ENCODE data around the gene VPS54. TPM values are rescaled to one million over a fixed set of nuclear protein-coding genes. Genes with fewer than 3 reads are reported as not detected.
"Not testable (repeated sequence)": the region's sequence is repeated elsewhere in the genome, so short reads cannot be mapped to it uniquely, and the experiment has no call there.

The VPS54 gene
- polyA plus RNA-seq, 12 donors = 20.0 to 33.5 (median 28.1) TPM; not detected in 1

DNA sequence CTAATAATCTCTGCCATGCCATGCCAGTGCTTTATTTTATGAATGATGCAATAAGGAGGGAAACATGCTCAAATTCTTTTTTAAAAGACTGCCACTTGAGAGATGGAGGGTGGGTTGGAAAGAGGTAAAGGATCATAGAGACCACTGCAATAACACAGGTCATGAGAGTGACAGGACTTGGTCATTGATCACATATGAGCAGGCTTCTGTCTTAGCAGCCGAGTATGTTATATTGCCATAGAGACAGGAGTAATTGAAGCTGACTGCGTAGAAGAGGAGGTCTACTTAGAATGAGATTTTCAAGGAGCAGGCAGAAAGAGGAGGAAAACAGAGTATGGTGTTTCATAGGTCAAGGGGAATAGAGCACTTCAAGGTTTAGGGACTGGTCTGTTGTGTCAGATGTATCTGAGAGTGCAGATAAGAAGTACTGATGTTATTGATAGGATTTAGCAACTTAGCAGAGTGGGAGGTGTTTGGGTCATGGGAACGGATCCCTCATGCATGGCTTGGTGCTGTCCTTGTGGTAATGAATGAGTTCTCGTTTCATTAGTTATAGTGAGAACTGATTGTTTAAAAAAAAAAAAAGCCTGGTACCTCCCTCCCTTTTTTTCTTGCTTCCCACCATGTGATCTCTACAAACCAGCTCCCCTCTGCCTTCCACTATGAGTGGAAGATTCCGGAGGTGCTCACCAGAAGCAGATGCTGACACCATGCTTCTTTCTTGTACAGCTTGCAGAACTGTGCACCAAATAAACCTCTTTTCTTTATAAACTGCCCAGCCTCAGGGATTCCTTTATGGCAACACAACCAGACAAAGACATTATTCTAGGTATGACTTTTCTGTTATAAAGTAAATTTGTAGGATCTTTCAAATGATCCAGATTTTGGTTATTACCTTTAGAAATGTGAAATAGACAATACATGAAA lies 144.8 kb downstream of the VPS54 start:
- no peak for DNase-seq

DNA sequence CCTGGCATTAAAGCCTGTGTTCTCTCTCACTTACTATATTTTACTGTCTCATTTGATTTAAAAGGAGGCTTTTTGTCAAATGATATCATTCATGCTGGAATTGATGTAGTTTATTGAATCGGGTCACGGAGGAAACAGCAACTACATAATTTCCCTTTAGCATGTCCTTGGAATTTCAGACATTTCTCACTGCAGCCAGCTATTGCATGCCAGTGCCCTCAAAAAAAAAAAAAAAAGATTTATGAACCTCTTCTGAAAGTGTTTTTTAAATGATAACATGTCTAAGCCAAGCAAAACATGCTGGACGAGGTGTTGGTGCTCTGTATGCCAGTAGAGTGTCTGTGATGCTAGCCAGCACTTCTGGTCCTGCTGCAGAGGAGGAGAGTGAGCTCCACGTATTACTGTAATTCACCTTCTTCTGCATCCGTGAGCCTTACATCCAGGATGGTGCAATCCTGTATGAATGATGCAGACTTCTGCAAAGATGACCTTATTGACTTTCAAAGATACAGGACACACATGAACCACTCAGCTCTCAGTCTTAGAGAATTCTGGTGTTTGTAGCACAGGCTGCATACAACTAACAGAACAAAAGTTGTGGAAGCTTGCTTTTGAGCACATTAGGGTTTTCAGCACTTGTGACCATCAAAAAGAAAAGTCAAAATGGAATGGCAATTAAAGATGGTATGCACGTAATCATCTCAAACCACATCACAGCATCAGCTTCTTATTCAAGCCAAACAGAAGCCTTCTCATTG lies 146.5 kb downstream of the VPS54 start:
- DNase-seq = no peak

- DNase-seq = no peak
Measured at GRCh38 chr2:63871864-63872263, 147.4 kb downstream of the VPS54 start.

- no peak for DNase-seq
Measured at GRCh38 chr2:63870679-63871078, 148.5 kb downstream of the VPS54 start.

- no peak for DNase-seq
Measured at GRCh38 chr2:63866009-63866709, 153.1 kb downstream of the VPS54 start.

DNA sequence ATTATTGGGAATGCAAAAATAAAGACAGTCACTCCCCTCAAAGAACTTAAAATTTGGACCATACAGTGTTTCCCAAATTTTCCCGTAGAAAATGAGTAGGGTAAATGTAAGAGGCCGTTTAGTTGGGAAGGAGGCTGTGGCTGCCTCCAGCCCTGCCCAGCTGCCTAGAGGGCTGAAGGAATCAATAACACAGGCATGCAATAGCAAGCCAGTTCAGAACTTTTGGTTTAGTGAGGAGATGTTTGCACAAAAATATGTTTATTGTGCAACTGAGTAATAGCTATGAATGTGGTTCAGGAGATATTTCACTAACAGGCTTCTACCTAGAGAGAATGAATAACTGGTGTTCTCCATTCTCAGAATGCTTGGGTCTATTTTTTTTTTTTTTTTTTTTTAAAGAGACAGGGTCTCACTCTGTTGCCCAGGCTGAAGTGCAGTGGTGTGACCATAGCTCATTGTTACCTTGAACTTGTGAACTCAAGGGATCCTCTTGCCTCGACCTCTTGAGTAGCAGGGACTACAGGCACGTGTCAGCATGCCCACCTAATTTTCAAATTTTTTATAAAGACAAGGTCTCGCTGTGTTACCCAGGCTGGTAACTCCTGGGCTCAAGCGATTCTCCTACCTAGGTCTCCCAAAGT lies 153.9 kb downstream of the VPS54 start:
- DNase-seq = no peak

DNA sequence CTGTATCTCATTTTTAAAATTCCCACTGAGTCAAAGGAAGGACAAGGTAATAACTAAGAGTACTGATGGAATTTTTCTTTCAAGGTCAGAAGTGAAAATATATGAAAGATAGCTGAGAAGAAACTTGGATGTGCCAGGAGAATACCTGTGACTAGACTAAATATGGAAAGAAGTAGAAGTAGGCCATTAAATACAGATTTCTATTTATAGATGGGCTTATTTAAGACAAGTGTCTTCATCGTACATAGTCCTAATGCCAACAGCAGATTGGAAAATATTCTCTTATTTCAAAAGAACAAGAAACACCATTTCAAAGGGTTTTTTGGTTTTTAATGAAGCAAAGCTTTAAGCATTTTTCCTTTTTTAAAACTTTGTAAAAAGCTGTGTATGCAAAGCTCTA lies 155.5 kb downstream of the VPS54 start:
- no peak for DNase-seq

- no peak for DNase-seq
Measured at GRCh38 chr2:63862806-63863205, 156.4 kb downstream of the VPS54 start.

DNA sequence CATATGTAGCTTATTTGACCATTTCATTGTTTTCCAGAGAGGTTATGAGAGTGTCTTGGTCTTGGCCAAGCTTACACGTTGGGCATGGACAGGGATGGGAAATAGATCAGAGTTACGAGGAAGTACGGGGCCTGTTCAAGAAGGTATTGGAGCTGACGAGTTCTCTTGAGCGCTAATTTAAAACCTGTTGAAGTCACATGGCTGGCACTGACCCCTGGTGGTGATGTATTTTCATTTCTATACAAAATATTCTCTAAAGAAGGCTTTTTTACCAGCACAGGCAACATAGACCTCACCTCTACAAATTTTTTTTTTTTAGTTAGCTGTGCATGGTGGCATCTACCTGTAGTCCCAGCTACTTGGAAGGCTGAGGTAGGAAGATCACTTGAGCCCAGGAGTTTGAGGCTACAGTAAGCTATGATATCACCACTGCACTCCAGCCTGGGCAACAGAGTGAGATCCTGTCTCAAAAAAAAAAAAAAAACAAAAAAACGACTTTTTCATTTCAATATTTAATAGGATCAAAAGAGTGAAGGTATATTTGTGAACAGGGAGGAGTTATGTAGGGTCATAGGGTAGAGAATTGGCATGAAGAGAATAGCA lies 157.9 kb downstream of the VPS54 start:
- DNase-seq = peak; percentile 69

DNA sequence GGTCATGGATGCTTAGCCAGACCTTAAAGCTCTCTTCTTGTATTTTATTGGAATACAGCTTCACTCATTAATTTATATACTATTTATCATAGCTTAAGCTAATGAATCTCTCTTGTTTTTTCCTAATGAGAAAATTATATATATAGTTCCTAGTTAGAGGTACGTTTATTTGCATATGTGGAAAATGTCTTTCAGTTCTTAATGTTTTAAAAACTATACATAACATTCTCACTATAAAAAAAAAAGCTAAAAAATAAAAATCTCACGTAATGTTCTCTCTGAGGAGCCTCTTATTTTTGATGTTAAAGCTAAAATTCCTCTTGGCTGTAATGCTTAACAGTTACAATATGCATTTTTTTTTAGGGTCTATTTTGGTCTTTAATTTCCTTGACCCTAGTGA lies 160.9 kb downstream of the VPS54 start:
- DNase-seq = no peak

DNA sequence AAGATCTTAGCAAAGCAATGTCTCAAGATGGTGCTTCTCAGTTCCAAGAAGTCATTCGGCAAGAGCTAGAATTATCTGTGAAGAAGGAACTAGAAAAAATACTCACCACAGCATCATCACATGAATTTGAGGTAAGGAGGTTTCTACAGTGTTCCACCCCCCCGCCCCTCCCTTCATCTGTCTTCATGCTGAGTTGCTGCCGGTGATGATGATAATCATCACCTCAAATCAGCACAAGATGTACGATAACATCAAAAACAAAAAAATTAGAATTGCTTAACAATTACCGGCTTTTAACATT lies 163.0 kb downstream of the VPS54 start:
- no peak for DNase-seq

DNA sequence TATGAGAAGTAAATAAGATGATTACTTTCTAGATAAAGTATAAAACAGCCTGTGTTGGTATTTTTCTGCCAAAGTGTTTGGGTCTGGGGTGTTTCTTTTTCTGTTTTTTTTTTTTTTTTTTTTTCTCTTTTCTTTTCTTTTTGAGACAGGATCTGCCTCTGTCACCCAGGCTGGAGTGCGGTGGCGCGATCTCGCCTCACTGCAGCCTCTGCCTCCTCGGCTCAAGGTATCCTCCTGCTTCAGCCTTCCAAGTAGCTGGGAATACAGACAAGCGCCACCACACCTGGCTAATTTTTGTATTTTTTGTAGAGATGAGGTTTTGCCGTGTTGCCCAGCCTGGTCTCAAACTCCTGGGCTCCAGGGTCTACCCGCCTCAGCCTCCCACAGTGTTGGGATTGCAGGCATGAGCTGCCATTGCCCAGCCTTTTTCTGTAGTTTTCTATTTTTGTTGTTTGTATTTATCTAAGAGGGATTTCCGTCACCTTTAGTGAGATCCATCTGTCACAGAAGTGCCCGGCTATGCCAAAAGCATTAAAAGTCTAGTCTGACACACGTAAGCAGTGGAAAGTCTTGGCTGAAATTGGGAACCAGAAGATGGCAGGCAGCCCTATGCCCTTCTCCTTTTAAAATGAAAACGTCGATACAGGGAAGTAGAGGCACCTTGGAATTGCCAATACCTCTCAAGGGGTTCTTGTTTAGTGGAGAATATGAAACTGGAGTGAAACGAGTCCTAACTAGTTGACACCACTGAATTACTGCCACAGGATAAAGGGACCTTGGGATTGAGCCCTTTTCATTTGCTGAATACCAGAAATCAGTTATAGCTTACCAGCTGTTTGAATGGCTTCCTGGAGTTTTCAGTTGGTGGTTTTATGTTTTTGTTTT lies 163.6 kb downstream of the VPS54 start:
- no peak for DNase-seq

DNA sequence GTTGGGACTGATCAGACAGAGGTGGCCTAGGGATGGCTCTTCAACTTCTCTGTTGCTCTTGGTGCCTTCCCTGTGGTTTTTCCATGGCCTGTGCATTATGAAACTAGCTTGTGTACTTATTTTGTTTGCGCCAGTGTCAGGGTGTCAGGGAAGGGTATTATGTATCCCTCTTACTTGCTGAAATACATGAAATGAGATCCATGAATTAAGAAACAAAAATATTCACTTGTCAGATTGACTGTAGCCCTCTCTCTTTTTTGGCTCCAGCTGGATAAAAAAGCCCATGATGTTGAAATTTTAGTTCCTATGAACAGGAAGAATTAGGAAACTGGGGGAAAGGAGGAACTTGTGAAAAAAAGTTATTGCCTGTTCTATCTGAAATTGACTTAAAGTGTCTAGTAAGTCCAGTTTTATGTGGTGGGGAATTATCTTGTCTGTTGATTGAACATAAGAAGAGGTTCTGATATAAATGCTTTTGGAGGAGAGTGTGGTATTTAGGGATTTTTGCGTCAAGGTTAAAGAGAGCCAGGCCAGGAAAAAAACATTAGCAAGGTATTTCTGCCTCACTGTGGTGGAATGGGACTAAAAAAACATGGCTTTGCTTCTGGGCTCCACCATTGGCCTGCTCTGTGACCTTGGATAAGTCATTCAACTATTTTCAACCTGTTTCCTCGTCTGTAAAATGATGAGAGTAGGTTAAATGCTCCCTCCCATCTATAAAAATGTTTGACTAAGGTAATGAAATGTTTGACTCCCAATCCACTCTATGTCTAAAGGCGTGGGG lies 165.5 kb downstream of the VPS54 start:
- DNase-seq = no peak

- no peak for DNase-seq
Measured at GRCh38 chr2:63851691-63852311, 167.4 kb downstream of the VPS54 start.

GRCh38 chr2:63850649-63851048 lies 168.6 kb downstream of the VPS54 start:
- no peak for DNase-seq

GRCh38 chr2:63850204-63850571 lies 169.0 kb downstream of the VPS54 start:
- DNase-seq = no peak

DNA sequence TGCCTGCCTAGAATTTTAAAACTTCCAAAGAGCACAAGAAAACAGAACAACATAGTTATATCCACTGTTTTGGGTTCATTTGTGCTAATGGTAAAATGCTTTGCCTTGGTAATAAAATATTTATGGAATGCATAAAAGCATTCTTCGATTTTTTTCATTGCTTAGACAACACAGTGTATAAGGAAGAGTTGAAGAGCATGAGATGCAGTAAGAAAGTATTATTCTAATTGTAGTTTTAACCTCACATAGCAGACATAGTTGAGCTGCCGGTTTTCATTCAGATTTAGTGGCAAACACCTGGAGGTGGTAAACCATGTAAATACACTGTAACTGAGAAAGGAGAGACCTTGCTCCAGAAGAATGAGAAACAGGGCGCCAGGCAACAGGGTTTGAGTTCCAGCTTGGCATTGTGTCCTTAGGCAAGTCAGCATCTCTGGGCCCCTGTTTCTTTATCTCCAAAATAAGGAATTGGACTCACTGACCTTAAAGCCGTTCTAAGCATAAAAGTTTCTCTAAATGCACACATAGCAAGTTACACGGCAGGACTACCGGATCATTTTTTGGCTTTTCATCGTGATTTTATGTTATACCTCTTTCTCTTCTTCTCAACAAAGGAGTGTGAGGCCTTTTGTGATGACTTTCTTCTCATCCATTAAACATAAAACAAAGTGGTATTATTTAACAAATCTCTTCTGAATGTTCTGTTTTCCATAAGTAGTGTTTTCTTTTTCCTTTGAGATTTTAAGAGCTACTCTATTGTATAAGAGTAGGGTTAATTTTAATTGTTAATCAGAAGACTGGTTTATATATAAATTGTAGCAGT lies 169.6 kb downstream of the VPS54 start:
- no peak for DNase-seq

DNA sequence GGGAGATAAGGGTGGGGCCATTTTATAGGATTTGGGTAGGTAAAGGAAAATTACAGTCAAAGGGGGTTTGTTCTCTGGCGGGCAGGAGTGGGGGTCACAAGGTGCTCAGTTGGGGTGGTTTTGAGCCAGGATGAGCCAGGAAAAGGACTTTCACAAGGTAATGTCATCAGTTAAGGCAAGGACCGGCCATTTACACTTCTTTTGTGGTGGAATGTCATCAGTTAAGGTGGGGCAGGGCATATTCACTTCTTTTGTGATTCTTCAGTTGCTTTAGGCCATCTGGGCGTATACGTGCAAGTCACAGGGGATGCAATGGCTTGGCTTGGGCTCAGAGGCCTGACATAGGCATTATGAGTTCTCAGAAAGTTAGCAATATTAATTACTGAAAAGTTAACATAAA lies 171.7 kb downstream of the VPS54 start:
- not testable (repeated sequence) for DNase-seq

Data from muscle of arm (tissue), 12 donors.